ENCODE data around the gene COL9A3. TPM values are rescaled to one million over a fixed set of nuclear protein-coding genes. Genes with fewer than 3 reads are reported as not detected.

Gene COL9A3
- polyA plus RNA-seq, 1 donor from 2014 or later, result 3.1 TPM

- H3K9me2 ChIP-seq (ENCODE audit: insufficient read depth, low read length), result no peaks in the 10 kb centered on the region
- no peak overlapping the region for H3K27ac ChIP-seq (ENCODE audit: low read length)
- TF ChIP-seq EP300 (conservative IDR thresholded peaks at IDR 0.05; ENCODE audit: poor library complexity, severe bottlenecking) (no peak), CTCF (IDR thresholded peaks at IDR 0.05; ENCODE audit: poor library complexity, severe bottlenecking) (no peak), POLR2AphosphoS5 (IDR thresholded peaks at IDR 0.05) (no peak), MXI1 (conservative IDR thresholded peaks at IDR 0.05; ENCODE audit: poor library complexity, severe bottlenecking) (no peak), RAD21 (conservative IDR thresholded peaks at IDR 0.05) (no peak), TAF1 (IDR thresholded peaks at IDR 0.05; ENCODE audit: low read depth) (no peak), REST (IDR thresholded peaks at IDR 0.05; ENCODE audit: borderline replicate concordance) (no peak), EZH2 (IDR thresholded peaks at IDR 0.05; ENCODE audit: borderline replicate concordance, insufficient read depth, low read length, poor library complexity, severe bottlenecking) (no peak), SMC3 (conservative IDR thresholded peaks at IDR 0.05; ENCODE audit: poor library complexity) (no peak)
- no peak overlapping the region for H3K4me3 ChIP-seq (ENCODE audit: low read length)
- no peak overlapping the region for H3K4me2 ChIP-seq (ENCODE audit: low read length)
- H3K27me3 ChIP-seq (ENCODE audit: insufficient read depth, low read depth, low read length), result no peaks in the 10 kb centered on the region
- H4K20me1 ChIP-seq (ENCODE audit: insufficient read depth), result no peaks in the 10 kb centered on the region
- H3K9me3 ChIP-seq (ENCODE audit: low read length), result no peaks in the 10 kb centered on the region
- no peaks in the 10 kb centered on the region for H3K36me3 ChIP-seq (ENCODE audit: insufficient read depth, low read length)
- H2AFZ ChIP-seq (ENCODE audit: low read depth, low read length), result no peak overlapping the region
- no peak overlapping the region for H3K9ac ChIP-seq (ENCODE audit: low read length)
- no peaks in the 10 kb centered on the region for H3K79me2 ChIP-seq (replicated peaks; ENCODE audit: insufficient read depth, low read length)
- H3F3A ChIP-seq (ENCODE audit: insufficient read depth, low read length, poor library complexity, severe bottlenecking), result no peaks in the 10 kb centered on the region
These were observed 69.3 kb downstream of the COL9A3 start for GRCh38 chr20:62885896-62886708.

GRCh38 chr20:62886709-62887058, 69.8 kb downstream of the COL9A3 start:
- no peaks in the 10 kb centered on the region for H3K79me2 ChIP-seq (replicated peaks; ENCODE audit: insufficient read depth, low read length)
- H3K9me3 ChIP-seq (ENCODE audit: low read length), result no peaks in the 10 kb centered on the region
- no peaks in the 10 kb centered on the region for H3K36me3 ChIP-seq (ENCODE audit: insufficient read depth, low read length)
- no peak overlapping the region for H3K27ac ChIP-seq (ENCODE audit: low read length)
- H3K9ac ChIP-seq (ENCODE audit: low read length), result no peak overlapping the region
- no peaks in the 10 kb centered on the region for H4K20me1 ChIP-seq (ENCODE audit: insufficient read depth)
- H3K4me2 ChIP-seq (ENCODE audit: low read length), result no peak overlapping the region
- H3F3A ChIP-seq (ENCODE audit: insufficient read depth, low read length, poor library complexity, severe bottlenecking), result no peaks in the 10 kb centered on the region
- no peak overlapping the region for H3K4me3 ChIP-seq (ENCODE audit: low read length)
- TF ChIP-seq EP300 (conservative IDR thresholded peaks at IDR 0.05; ENCODE audit: poor library complexity, severe bottlenecking) (no peak), EZH2 (IDR thresholded peaks at IDR 0.05; ENCODE audit: borderline replicate concordance, insufficient read depth, low read length, poor library complexity, severe bottlenecking) (no peak), POLR2AphosphoS5 (IDR thresholded peaks at IDR 0.05) (no peak), REST (IDR thresholded peaks at IDR 0.05; ENCODE audit: borderline replicate concordance) (no peak), SMC3 (conservative IDR thresholded peaks at IDR 0.05; ENCODE audit: poor library complexity) (no peak), CTCF (IDR thresholded peaks at IDR 0.05; ENCODE audit: poor library complexity, severe bottlenecking) (no peak), MXI1 (conservative IDR thresholded peaks at IDR 0.05; ENCODE audit: poor library complexity, severe bottlenecking) (no peak), TAF1 (IDR thresholded peaks at IDR 0.05; ENCODE audit: low read depth) (no peak), RAD21 (conservative IDR thresholded peaks at IDR 0.05) (no peak)
- H3K27me3 ChIP-seq (ENCODE audit: insufficient read depth, low read depth, low read length), result no peaks in the 10 kb centered on the region
- H3K9me2 ChIP-seq (ENCODE audit: insufficient read depth, low read length), result no peaks in the 10 kb centered on the region
- no peak overlapping the region for H2AFZ ChIP-seq (ENCODE audit: low read depth, low read length)

Data from neural cell (in vitro differentiated cells).